GM19452 (cell line): ENCODE results near the gene LIX1.
A peak's percentile ranks its signal among the peaks of the same experiment; 100 is the strongest.
"Not testable (repeated sequence)": the region's sequence is repeated elsewhere in the genome, so short reads cannot be mapped to it uniquely, and the experiment has no call there.

Experiments used
- ATAC-seq: cut with Tn5 transposase; IDR thresholded peaks from one replicate; pipeline ENCODE4 v1.9.1; 2021; ENCODE audit not compliant: unreplicated experiment

LIX1 gene

GRCh38 chr5:97105501-97106215 is 36.8 kb downstream of the LIX1 start:
- ATAC-seq = no peak

DNA sequence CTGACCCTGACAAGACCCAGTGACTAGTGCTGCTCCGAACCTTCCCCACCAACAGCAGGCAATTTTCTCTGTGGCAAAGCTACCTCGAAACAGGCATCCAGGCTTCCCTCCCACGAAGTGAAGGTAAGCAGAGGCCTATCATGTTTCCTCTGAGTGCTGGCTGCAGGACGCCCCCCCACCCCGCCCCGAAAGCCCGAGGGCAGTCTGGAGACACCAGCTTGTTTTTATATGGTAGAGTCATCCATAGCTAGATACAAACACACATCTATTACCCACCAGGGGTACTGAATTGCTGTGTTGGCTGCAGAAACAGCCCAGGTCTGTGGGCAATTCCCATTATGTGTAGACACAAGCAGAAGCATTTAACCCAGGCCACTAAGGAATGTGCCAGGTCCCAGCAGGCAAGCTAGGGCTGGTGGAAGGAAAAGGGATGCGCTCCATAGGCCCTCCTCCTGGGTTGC is 40.4 kb downstream of the LIX1 start:
- no peak for ATAC-seq

- no peak for ATAC-seq
Observed at GRCh38 chr5:97101189-97101910, 41.1 kb downstream of the LIX1 start.

GRCh38 chr5:97100476-97100875 is 41.9 kb downstream of the LIX1 start:
- ATAC-seq = no peak

GRCh38 chr5:97098922-97099321 is 43.5 kb downstream of the LIX1 start:
- no peak for ATAC-seq

- no peak for ATAC-seq
Observed at GRCh38 chr5:97097326-97098230, 44.8 kb downstream of the LIX1 start.

GRCh38 chr5:97096846-97097245 is 45.6 kb downstream of the LIX1 start:
- no peak for ATAC-seq

DNA sequence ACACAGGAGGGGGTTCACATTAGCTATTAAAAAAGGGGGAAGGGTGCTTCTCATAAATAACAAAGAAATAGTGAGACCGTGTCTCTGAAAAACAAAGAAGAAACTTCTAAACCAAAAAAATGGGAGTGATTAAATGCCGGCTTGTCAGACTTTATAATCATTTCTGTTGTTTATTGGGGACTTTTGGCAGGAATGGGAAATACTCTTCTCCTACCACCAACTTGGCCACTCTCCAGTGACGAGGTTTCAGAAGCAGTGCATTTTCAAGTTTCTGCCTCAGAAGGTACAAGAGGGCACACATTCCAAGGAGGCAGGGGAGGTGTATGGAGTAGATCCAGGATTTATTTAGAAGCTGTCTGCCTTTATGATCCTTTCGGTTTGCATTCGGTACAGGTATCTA is 46.2 kb downstream of the LIX1 start:
- no peak for ATAC-seq

DNA sequence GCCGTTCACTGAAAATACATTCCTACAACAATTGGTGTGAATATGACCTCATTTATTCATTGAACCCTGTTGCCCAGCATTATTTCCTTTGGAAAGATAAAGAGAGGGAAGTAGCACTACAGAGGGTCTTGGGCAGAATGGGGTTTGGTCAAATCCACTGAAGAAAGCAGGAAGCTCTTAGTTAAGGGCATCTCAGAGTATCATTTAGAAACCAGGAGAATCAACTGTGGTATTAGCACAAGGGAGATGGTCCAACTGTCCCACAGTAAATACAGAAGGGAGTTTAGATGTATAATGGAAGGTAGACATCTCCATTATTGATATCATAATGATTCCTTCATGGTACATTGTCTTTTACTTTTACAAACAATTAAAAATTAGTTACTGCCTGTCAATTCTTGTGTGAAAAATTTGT is 47.1 kb downstream of the LIX1 start:
- ATAC-seq = peak; percentile 55

DNA sequence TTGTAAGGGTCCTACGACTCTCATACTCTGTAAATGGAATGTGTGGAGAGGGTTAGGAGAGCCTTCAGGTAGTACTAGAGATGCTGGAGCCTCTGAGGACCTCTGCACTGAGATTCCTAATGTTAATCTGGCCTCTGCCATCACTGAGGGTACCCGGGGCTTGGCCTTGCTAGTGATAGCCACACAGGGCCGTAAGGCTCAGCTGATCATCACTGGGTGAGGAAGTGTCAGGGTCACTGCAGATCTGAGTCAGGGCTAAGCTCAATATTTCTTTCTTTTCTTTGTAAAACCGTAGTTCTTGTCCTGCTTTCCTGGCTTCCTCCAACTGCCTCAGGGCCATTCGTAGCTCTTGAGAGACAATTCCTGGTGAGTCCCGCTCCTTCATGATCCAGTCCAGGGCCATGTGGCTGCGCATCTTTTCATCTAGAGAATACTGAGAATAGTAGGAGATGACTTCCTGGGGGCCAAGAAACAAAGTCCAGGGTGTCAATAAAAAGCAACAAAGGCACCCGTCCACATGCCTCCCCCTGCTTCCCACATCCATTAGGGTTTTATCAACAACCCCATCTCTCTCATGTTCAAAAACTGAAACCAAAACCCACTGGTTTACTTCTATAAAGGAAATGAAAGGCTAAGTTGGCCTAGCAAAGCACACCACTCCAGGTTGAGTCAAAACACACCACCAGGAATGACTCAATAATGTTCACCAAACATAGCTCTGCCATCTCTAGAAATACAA is 47.7 kb downstream of the LIX1 start:
- peak; percentile 99 for ATAC-seq

GRCh38 chr5:97093193-97093592 is 49.2 kb downstream of the LIX1 start:
- no peak for ATAC-seq

DNA sequence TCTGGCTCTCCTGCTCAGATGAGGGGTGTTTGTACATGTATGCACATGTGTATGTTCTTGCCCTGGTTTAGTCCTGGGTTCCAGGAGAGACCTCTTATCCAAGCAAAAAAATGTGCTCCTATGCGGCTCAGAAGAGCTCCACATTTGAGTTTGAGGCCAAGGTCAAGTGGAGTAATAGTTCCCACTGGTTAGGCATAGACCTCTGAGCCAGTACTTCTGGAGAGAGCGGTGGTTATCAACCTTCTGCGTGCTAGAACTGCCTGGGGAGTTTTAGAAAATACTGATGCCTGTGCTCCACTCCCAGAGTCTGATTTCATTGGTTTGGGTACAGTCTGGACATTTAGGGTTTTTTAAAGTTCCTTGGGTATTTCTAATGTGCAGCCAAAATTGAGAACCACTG is 51.5 kb downstream of the LIX1 start:
- ATAC-seq = no peak

GRCh38 chr5:97089149-97089801 is 53.1 kb downstream of the LIX1 start:
- ATAC-seq = no peak

- no peak for ATAC-seq
Observed at GRCh38 chr5:97088774-97089148, 53.6 kb downstream of the LIX1 start.

DNA sequence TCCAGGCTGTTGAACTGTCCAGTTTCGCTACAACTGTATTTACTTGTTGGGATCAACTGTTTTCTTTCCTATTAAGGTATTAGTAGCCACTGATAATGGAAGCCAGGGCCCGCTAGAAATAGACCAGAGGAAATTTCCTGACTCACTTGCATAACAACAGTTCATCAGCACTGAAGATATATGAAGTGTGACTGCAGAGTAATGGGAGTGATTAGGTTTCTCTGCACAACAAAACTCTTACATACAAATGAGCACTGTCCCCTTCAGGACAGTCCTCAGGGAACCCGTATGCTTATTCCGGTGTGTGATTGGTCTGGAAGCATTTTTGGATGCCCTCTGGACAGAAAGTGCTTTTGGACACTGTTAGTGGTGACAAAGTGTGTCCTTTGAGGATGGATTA is 55.3 kb downstream of the LIX1 start:
- ATAC-seq = no peak

DNA sequence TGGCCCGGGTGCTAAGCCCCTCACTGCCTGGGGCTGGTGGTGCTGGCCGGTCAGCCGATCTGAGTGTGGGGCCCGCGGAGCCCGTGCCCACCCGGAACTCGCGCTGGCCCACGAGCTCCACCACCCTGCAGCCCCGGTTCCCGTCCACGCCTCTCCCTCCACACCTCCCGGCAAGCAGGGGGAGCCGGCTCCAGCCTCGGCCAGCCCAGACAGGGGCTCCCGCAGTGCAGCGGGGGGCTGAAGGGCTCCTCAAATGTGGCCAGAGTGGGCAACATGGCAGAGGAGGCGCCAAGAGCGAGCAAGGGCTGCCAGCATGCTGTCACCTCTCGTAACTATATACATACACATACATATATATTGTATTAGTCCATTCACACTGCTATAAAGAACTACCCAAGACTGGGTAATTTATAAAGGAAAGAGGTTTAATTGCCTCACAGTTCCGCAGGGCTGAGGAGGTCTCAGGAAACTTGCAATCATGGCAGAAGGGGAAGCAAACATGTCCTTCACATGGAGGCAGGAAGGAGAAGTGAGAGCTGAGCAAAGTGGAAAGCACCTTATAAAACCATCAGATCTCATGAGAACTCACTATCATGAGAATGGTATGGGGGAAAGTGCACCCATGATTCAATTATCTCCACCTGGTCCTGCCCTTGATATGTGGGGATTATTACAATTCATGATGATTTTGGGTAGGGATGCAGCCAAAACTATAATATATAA is 56.8 kb downstream of the LIX1 start:
- no peak for ATAC-seq

- ATAC-seq = not testable (repeated sequence)
Observed at GRCh38 chr5:97084782-97085458, 57.5 kb downstream of the LIX1 start.

DNA sequence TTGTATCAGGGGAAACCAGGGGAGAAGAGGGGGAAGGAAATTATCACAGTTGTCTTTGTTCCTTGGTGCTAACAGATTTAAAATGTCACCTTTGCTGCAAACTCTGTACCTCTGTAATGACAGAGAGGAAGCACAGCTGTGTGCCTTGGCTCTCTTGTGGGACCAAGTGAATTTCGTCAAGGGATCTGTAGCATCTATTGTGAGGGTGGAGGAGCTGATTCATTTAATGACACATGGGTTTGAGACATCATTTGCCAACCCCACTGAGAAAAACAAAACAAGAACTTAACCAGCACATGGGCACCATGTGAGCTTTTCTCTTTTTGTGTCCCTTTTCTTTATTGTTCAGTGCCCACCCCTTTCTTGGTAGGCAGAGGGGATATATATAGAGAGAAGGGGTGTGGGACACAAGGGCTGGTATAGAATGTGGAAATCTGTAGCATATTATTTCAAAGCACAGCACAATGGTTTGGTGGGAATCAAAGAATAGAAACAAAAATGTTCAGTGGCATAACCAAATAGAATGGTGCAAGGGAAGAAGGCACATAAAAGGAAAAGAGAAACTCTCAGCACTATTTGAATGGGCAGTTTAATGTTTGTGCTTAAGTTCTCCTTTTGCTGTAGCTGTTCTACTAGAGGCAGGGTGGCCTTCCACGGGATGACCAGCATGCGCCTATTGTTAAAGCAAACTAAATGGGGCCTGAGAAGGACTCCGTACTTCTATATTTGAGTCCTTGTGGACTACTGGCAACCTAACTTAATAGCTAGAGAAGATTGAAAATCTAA is 63.3 kb downstream of the LIX1 start:
- ATAC-seq = no peak
